Measurements from ENCODE around the gene FSTL4.

DNA sequence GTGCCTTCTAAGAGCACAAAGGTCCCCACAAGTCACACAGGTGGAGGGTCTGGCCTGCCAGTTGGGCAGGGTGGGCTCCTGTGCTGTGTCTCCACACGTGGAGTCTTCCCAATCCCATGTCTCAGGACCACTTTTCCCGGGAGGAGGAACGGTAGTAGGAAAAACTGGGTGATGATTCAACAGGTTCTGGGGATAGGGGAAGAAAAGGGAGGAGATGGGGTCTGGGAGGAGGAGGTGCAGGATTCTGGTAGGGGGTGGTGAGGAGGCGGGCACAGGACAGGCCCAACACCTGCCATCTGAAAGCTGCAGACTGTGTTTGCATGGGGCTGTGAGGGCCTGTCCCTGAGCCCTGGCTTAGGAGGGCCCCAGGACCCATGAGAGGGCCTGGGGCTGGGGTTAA is 345.4 kb downstream of the FSTL4 start:
- TF ChIP-seq, protein P1, sequence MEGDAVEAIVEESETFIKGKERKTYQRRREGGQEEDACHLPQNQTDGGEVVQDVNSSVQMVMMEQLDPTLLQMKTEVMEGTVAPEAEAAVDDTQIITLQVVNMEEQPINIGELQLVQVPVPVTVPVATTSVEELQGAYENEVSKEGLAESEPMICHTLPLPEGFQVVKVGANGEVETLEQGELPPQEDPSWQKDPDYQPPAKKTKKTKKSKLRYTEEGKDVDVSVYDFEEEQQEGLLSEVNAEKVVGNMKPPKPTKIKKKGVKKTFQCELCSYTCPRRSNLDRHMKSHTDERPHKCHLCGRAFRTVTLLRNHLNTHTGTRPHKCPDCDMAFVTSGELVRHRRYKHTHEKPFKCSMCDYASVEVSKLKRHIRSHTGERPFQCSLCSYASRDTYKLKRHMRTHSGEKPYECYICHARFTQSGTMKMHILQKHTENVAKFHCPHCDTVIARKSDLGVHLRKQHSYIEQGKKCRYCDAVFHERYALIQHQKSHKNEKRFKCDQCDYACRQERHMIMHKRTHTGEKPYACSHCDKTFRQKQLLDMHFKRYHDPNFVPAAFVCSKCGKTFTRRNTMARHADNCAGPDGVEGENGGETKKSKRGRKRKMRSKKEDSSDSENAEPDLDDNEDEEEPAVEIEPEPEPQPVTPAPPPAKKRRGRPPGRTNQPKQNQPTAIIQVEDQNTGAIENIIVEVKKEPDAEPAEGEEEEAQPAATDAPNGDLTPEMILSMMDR (IDR thresholded peaks at IDR 0.05): no peak
- TF ChIP-seq POLR2A (IDR thresholded peaks at IDR 0.05) (no peak), POLR2AphosphoS5 (IDR thresholded peaks at IDR 0.05) (no peak)
